Activated CD8-positive, alpha-beta memory T cell treated with anti-CD3 and anti-CD28 coated beads for 24 hours (primary cell): Measurements from ENCODE around the gene NTM.
"Not testable (repeated sequence)": the region's sequence is repeated elsewhere in the genome, so short reads cannot be mapped to it uniquely, and the experiment has no call there.

ENCODE experiments used
- DNase-seq: peaks from one replicate; pipeline ENCODE4 v3.0.0-alpha.2; 2020

NTM gene

GRCh38 chr11:131424257-131424876 lies 54.0 kb downstream of the NTM start:
- DNase-seq = not testable (repeated sequence)

GRCh38 chr11:131425285-131425684 lies 54.9 kb downstream of the NTM start:
- DNase-seq = no peak

- no peak for DNase-seq
These were observed 58.4 kb downstream of the NTM start for GRCh38 chr11:131428853-131429252.

- DNase-seq = no peak
These were observed 60.2 kb downstream of the NTM start for GRCh38 chr11:131430473-131431208.

GRCh38 chr11:131441051-131441810 lies 70.8 kb downstream of the NTM start:
- no peak for DNase-seq

- no peak for DNase-seq
These were observed 76.3 kb downstream of the NTM start for GRCh38 chr11:131446590-131447275.

- DNase-seq = no peak
These were observed 76.9 kb downstream of the NTM start for GRCh38 chr11:131447277-131447815.

- no peak for DNase-seq
These were observed 77.5 kb downstream of the NTM start for GRCh38 chr11:131447898-131448297.

GRCh38 chr11:131449036-131450019 lies 78.9 kb downstream of the NTM start:
- DNase-seq = no peak

- no peak for DNase-seq
These were observed 84.1 kb downstream of the NTM start for GRCh38 chr11:131454490-131454889.

GRCh38 chr11:131454989-131455388 lies 84.6 kb downstream of the NTM start:
- DNase-seq = no peak

GRCh38 chr11:131455843-131456704 lies 85.7 kb downstream of the NTM start:
- DNase-seq = no peak

- no peak for DNase-seq
These were observed 86.7 kb downstream of the NTM start for GRCh38 chr11:131457163-131457562.

- DNase-seq = no peak
These were observed 88.0 kb downstream of the NTM start for GRCh38 chr11:131458421-131458820.

GRCh38 chr11:131460931-131461330 lies 90.5 kb downstream of the NTM start:
- DNase-seq = no peak

GRCh38 chr11:131462622-131463021 lies 92.2 kb downstream of the NTM start:
- DNase-seq = no peak

- DNase-seq = no peak
These were observed 92.7 kb downstream of the NTM start for GRCh38 chr11:131463162-131463561.

GRCh38 chr11:131463649-131464425 lies 93.4 kb downstream of the NTM start:
- DNase-seq = no peak

- no peak for DNase-seq
These were observed 94.0 kb downstream of the NTM start for GRCh38 chr11:131464461-131464860.

- no peak for DNase-seq
These were observed 94.6 kb downstream of the NTM start for GRCh38 chr11:131465039-131465438.
